ENCODE results near the gene FAM83G.

DNA sequence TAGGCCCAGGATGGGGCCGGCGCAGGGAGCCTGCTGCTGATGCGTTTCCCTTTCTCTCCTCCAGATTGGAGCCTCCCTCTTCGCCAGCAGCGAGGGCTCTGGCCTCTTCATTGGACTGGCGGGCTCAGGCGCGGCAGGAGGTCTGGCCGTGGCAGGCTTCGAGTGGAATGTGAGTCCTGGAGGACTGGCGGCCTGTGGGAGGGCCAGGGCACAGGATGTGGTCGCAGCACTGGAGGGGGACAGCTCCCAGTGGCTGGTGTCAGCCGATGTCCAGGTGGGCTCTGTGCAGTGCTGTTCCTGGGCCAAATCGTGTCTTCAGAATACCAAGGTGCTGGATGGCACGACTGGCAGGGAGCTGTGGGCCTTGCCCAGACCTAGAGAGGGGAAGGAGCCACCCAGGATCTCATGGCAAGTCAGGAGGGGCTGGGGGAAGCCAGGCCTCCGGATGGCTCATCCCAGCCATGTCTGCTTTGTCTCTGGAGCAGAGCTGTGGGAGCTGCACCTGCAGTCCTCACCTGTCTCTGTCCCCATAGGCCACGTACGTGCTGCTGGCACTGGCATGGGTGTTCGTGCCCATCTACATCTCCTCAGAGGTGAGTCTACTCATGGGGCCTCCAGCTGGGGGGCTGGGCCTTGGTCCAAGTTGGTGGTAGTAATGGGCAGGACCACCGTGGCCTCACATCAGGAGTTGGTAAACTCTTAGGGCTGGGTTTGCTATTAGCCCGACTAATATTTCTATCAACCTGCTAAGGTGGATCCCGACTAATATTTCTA, 45.3 kb downstream of the FAM83G start:
- TF ChIP-seq, protein P1, sequence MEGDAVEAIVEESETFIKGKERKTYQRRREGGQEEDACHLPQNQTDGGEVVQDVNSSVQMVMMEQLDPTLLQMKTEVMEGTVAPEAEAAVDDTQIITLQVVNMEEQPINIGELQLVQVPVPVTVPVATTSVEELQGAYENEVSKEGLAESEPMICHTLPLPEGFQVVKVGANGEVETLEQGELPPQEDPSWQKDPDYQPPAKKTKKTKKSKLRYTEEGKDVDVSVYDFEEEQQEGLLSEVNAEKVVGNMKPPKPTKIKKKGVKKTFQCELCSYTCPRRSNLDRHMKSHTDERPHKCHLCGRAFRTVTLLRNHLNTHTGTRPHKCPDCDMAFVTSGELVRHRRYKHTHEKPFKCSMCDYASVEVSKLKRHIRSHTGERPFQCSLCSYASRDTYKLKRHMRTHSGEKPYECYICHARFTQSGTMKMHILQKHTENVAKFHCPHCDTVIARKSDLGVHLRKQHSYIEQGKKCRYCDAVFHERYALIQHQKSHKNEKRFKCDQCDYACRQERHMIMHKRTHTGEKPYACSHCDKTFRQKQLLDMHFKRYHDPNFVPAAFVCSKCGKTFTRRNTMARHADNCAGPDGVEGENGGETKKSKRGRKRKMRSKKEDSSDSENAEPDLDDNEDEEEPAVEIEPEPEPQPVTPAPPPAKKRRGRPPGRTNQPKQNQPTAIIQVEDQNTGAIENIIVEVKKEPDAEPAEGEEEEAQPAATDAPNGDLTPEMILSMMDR (IDR thresholded peaks at IDR 0.05) = no peak
- TF ChIP-seq POLR2A (IDR thresholded peaks at IDR 0.05) = no peak
